GM03348 (cell line): ENCODE measurements around the gene SNX22.
A peak's percentile ranks its signal among the peaks of the same experiment; 100 is the strongest.

Source experiments
- DNase-seq: peaks from one replicate; pipeline ENCODE4 v3.0.0; 2012; ENCODE audit warnings: low spot score

The SNX22 gene

DNA sequence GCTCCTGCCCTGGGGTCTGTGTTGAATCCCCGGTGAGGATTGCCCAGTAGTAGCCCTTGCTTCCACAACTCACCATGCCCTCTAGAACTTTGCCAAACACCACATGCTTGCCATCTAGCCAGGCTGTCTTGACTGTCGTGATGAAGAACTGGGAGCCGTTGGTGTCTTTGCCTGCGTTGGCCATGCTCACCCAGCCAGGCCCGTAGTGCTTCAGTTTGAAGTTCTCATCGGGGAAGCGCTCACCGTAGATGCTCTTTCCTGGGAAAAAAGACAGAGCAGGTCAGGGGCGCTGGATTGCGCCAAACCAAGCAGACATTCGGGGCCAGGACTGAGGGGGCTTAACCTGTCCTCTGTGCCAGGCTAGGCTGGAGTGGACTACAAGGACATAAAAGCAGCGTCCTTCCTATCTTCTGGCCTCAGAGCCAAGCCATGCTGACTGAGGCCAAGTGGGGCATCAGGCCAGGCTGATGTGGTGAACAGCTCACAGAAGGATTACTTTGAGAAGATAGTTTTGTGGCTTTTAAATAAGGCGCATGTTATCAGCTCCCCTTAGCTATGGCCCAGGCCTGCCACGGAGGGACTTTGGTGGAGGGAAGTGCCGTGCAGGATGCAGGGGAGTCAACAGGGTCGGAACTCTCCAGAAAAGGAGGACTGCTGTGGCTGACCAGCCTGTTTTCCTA is 5.3 kb downstream of the SNX22 start:
- DNase-seq = no peak

DNA sequence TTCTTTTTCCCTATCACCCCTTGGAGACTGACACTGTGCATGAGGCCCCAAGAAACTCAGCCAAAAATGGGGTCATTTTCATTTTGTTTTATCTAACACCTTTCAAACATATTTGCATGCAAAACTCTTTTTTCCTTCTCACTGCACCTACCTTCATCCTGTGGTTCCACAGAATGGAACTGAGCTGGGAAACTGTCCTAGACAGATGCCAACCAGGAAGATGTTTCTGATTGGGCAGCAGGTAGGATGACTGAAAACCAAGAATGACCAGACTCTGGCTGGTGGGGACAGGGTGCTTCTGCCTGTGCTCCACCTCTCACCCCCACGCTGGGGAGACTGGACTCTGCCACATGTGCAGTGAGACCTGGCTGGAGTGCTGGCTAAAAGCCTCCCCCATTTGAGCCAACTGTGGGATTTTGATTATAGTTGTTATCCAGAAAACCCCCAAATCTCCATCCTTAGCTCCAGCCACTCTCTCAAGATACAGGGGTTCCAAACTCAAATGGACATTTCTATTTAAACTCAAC is 6.1 kb downstream of the SNX22 start:
- no peak for DNase-seq

DNA sequence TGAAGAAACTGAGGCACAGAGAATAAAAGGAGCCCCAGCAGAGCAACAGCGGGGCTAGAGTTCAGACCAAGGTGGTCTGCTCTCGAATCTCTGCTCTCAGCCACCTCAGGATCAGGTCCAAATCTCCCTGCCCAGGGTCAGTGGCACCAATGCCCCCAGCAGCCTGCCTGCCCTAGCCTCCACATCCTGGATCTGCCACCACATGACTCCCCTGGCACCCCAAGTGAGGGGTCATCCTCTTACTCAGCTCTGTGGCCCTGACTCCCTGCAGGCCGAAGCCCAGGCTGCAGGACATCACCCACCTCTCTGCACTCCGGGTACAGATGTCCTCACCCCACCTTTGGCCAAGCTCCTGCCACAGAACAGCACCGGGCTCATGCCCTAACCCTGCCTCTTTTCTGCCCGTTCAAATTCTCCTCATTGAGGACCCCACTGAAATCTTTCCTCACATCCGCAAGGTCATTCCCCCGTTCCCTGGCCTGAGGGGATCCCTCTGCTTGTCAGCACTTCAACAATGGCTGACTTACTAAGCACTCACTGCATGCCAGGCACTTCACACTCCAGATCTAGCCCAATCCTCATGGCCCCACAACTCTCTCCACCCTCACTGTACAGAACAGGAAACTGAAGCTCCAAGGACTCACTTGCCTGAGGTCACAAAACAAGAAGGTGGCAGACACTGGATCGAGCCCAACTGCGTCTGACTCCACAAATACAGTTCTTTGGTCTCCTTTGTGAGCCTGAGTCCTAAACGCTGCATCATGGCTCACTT is 7.0 kb downstream of the SNX22 start:
- DNase-seq = no peak

DNA sequence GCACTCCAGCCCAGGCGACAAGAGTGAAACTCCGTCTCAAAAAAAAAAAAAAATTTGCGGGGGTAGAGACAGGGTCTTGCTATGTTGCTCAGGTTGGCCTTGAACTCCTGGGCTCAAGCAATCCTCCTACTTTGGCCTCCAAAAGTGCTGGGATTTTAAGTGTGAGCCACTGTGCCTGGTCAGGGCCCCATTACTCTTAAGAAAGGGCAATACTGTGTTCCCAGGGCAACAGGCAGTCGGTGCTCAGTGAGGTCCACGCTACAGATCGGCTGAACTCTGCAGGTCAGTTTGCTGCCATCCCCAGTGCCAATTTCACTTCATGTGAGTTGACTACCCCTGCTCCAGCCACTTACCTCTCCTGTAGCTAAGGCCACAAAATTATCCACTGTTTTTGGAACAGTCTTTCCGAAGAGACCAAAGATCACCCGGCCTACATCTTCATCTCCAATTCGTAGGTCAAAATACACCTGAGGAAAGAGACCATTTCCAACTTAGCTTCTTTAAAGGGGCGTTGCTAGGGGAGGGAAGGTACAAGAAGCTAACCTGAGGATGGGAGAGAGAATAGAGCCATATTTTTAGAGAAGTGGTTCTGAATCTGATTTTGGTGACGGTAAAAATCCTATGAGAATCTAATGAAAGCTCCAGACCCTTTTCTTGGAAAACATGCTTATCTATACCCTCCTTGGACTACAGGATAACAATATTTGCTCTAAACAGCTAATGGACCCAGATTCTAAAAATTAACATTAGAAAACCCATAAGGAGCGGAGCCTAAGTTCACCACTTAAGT is 10.4 kb downstream of the SNX22 start:
- DNase-seq = no peak

- DNase-seq = peak; percentile 71
Measured at GRCh38 chr15:64162478-64162868, 10.9 kb downstream of the SNX22 start.

- peak; percentile 98 for DNase-seq
Measured at GRCh38 chr15:64162869-64163658, 11.5 kb downstream of the SNX22 start, which contains the start of gene PPIB. Gene PPIB (minus strand): TSS chr15:64163022. CDS start chr15:64162986, 36 bp downstream.

DNA sequence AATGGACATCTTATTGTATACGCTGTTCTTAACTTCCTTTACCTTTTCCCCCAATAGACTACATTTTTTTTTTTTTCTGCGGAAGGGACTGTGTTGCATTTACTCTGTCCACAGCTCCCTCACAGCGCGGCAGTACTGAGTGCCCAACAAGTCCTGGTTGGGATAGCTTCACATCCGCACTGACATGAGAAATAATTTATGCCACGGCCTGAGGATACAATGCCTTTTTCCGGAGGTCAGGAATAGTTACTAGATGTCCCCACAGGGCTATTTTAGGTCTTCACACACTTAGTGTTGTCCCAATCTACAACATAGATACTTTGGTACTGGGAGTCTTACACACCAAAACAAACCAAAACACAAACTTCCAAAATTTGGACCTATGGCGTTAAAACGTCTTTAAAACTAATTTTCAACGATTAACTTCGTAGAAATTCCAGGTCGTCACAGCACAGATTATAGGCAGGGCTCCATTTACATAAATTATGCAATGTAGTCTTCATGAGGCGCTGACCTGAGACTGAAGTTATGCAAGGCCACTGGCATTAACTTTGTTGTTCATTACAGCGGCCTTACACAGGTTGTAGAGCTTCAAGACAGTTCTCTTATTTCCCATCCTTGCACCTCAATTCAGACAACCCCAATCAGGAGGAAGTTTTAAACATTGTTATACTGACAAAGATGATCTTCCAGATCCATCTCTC is 12.3 kb downstream of the SNX22 start:
- no peak for DNase-seq

- DNase-seq = no peak
Measured at GRCh38 chr15:64164436-64164835, 12.9 kb downstream of the SNX22 start.

DNA sequence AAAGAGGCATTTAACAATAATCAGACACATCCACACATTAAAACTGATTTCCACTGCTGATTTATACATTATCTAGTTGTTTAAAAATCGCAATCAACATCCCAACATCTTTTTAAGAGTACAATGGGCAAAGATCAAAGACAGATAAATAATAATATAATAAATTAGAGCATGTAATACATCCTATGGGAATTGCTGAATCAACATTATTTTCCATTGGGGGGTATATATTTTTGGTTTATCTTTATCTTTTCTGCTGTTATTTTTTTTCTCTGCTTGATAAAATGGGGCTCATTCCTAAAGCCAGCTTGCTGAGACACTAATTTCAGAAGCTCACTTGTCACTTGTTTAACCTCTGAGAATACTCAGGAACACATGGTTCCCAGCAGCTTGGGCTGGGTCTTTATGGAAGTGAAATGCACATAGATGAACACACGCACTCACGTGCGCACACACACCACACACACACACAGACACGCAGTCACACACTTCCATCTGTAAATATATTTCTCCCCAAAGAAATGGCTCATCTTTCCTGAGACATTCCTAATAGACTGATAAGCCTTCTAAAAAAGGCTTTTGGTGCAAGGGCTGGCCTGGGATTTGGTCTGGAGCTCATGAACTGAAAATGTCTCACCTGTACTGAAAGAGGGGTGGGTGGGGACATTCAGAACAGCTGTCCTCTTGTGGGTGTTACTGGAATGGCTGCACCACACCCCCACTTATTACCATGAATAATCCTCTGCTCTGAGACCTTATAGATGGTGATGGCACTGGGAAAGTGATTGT is 14.8 kb downstream of the SNX22 start:
- no peak for DNase-seq

GRCh38 chr15:64180235-64180824 is 28.8 kb downstream of the SNX22 start:
- DNase-seq = no peak

- no peak for DNase-seq
Measured at GRCh38 chr15:64182859-64183370, 31.4 kb downstream of the SNX22 start.

GRCh38 chr15:64185146-64185911 is 33.8 kb downstream of the SNX22 start:
- DNase-seq = no peak

GRCh38 chr15:64187396-64188191 is 36.1 kb downstream of the SNX22 start:
- DNase-seq = no peak

DNA sequence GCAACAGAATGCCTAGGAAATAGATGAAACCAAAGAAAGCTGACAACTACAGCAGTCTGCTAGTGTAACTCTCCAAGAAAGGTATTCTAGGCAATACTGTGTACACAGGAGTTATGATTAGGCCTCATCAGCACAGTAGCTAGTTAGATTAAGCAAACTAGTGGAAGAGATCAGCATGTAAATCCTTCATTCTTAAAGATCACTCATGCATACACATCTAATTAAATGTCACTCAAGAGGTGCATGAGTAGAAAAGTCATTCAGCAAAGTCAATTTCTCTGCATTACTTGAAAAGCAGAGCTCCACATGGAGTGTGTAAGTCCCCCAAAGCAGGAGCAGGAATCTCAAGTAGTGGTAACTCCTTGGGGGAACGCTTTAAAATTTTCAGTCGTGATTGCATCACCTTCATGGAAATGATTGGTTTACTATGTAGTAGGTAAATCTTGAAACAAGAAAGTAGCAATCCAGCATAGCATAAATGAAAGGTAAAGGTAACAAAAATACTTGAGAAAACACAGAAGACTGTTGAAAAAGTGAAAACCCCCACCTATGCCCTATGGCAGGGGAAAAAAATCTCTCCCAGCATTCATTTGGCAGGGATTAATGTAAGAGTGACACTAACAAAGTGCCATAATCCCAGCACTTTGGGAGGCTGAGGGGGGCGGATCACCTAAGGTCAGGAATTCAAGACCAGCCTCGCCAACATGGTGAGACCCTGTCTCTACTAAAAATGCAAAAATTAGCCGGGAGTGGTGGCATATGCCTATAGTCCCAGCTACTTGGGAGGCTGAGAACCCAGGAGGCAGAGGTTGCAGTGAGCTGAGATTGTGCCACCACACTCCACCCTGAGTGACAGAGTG is 40.7 kb downstream of the SNX22 start:
- no peak for DNase-seq

DNA sequence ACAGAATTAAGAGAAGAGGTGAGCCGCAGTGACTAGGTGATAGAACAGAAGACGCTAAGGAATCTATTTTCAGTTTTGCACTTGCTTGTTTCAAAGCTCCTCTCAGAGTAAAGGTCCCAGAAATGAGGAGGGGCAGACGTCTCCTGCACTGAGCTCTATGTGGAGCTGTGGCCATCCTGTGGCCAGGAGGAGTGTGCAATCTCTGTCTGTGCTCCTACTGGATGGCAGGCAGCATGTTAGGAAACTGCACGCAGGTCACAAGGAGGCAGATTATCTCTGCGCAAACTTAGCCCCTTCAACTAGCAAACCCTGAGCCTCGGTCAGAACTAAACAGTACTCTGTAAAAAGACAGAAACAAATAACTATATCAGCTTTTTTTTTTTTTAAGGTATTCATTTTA is 42.4 kb downstream of the SNX22 start:
- DNase-seq = no peak

DNA sequence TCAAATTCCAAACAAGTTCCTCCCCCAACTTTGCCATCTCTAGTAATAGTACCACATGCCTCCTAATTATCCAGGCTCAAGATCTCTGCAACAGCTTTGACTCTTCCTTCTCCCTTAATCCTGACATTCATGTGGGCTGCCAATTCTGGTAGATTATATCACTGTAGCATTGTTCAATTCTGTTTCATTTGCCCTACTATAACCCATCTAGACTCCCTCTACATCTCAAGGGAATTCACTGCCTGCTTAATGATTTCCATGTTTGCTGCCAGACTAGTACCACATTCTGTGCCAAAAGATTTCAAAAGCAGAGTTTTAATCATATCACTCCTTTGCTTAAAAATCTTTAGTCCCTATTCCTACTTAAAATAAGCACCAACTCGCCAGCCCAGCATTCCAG is 45.9 kb downstream of the SNX22 start:
- peak; percentile 74 for DNase-seq

GRCh38 chr15:64205202-64205601 is 53.7 kb downstream of the SNX22 start:
- no peak for DNase-seq
